Measurements from ENCODE around the gene ASCC3.
A peak's percentile ranks its signal among the peaks of the same experiment; 100 is the strongest.

ASCC3 gene

DNA sequence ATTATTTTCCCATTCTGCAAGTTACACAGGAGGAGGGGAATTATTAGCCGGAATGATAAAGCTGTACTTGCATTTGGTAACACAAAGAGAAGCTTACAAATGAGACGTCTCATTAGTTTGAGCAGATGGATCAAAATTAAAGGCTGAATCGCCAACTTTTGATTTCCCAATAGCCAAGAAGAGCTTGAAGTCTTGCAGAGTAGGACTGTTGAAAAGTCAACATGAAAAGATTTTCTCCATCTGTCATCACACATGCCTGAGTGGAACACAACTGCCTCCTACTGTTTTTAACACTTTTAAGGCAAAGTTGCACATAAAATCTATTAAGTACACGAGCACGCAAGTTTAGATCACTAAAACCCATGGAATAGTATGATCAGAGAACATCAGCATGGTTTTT, 176.2 kb downstream of the ASCC3 start:
- no peak for DNase-seq
- TF ChIP-seq GATA1 (IDR thresholded peaks at IDR 0.05; ENCODE audit: low read depth, low read length) (no peak), POLR2A (IDR thresholded peaks at IDR 0.05; ENCODE audit: low read length) (no peak)

DNA sequence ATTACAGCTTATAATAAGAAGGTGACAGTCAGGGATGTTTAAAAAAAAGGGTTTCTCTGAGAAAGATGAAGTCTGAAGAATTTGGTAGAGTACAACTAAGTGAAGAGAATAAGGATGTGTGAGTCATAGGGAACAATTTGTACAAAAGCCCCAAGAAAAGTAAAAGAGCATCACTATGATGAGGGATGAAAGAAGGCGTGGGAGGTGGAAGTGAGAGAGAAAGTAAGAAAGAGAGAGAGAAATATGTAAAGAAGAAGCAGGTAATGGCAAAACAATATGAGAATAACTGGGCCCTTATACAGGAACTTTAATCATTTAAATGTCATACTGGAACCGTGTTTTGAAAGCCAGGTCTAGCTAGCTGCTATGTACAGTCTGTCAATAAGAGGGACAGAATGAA, 179.4 kb downstream of the ASCC3 start:
- DNase-seq: no peak
- TF ChIP-seq POLR2A (IDR thresholded peaks at IDR 0.05; ENCODE audit: low read length) (no peak), GATA1 (IDR thresholded peaks at IDR 0.05; ENCODE audit: low read depth, low read length) (no peak)

DNA sequence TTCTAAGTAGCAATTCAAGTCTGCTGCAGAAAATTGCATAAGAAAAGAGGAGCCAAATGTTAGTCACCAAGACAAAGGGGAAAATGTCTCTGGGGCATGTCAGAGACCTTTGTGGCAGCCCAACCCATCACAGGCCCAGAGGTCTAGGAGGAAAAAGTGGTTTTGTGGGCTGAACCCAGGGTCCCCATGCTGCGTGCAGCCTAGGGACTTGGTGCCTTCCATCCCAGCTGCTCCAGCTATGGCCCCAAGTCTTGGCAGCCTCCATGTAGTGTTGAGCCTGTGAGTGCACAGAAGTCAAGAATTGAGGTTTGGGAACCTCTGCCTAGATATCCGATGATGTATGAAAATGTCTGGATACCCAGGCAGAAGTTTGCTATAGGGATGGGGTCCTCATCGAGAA, 181.1 kb downstream of the ASCC3 start:
- DNase-seq: no peak
- TF ChIP-seq GATA1 (IDR thresholded peaks at IDR 0.05; ENCODE audit: low read depth, low read length) (no peak), POLR2A (IDR thresholded peaks at IDR 0.05; ENCODE audit: low read length) (no peak)

DNA sequence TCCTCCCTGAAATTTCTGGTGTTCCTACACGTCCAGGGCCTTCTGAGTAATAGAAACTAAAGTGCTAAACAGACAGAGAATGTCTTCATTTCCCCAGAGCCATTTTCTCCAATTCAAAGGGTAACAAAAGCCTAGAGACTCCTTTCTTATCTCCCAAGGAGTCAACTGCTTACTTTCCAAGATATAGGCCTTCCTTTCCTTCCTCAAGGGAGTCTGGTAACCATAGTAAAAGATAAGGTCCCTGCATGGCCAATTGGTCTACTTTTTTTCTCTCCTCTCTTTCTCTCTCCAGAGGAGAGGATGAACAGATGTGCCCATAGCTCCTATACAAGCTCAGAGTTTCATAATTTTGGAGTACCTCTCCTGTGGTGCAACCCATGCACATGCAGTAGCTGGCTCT, 185.7 kb downstream of the ASCC3 start:
- TF ChIP-seq GATA1 (IDR thresholded peaks at IDR 0.05; ENCODE audit: low read depth, low read length) (no peak), POLR2A (IDR thresholded peaks at IDR 0.05; ENCODE audit: low read length) (no peak)
- DNase-seq: peak; percentile 23 to 56

DNA sequence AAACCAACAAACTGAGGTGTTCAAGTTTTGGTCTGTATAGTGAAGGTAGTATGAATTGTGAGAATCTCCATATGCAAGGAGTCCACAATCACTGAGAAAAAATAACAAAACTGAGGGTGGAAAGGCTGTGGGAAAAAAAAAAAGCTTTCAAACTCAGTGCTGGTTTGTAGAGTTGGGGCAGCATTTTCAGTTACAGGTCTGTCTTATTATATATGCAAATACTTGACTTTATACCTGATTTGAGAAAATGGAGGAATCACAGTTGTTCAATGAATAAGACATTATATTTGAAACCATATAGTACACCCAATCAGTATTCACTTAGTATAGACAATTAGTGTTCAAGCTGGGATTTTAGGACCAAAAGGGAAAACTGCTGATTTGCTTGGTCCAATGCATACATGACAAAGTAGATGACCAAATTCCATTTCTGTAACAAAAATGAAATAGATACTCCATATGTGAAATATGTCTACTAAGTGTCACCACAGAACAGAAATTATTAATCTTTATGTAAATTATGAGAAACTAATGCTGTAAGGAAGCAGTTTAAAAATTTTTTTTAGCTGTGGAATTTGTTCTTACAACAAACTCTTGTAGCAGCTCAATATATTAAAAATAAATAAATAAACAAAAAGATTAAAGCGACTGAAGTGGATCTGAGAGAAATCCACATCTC, 187.7 kb downstream of the ASCC3 start:
- no peak for DNase-seq
- TF ChIP-seq GATA1 (IDR thresholded peaks at IDR 0.05; ENCODE audit: low read depth, low read length) (no peak), POLR2A (IDR thresholded peaks at IDR 0.05; ENCODE audit: low read length) (no peak)

DNA sequence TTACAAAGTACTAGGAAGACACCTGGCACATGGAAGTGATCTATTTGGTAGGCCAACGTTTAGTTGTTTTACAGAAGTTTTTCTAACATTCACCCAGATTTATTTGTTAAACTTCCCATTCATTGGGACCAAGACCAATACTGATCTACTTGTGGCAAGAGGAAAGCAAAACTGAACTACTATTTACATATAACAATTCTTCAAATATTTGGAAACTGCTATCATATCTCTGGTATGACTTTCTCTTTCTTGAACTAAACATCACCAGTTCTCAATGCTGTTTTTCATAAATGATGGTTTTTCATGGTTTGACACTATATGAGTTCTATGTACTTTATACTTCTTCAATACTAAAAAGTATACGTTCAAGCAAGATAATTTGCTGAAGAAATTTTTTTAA, 189.2 kb downstream of the ASCC3 start:
- DNase-seq: no peak
- TF ChIP-seq POLR2A (IDR thresholded peaks at IDR 0.05; ENCODE audit: low read length): no peak
- TF ChIP-seq GATA1 (IDR thresholded peaks at IDR 0.05; ENCODE audit: low read depth, low read length): no peak

DNA sequence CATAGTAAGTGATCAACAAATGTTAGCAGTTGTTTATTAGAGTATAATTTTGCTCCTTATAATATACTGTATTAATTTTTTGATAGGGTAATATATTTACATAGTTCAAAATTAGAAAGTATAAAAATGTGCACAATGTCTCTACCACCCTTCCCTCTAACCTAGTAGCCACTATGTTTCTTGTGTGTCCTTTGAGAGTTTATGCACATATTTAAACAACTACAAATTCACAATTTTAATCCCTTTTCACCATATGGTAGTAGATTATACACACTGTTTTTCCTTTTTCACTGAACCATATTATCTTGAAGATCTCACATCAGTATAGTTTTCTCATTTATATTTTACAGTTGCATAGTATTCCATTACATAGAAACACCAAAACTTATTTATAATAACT, 194.9 kb downstream of the ASCC3 start:
- TF ChIP-seq GATA1 (IDR thresholded peaks at IDR 0.05; ENCODE audit: low read depth, low read length) (no peak), POLR2A (IDR thresholded peaks at IDR 0.05; ENCODE audit: low read length) (no peak)
- no peak for DNase-seq

DNA sequence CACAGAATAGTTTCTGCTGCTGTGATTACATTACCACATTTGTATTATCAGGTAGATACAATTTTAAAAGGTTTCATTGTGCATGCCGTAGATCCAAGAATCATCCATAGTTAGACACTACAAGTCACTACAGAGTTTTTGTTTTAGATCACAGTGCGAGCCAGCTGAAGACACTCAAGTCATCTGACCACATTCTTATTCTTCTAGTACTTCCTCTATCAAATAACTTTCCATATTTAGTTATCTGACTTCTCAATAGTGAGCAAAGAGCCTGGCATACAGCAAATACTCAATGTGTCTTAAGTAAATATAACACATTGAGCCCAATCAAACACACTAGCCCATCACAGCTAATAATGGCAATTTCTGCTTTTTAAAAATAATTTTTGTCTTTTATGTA, 195.4 kb downstream of the ASCC3 start:
- DNase-seq: no peak
- no peak for TF ChIP-seq POLR2A (IDR thresholded peaks at IDR 0.05; ENCODE audit: low read length)
- no peak for TF ChIP-seq GATA1 (IDR thresholded peaks at IDR 0.05; ENCODE audit: low read depth, low read length)

DNA sequence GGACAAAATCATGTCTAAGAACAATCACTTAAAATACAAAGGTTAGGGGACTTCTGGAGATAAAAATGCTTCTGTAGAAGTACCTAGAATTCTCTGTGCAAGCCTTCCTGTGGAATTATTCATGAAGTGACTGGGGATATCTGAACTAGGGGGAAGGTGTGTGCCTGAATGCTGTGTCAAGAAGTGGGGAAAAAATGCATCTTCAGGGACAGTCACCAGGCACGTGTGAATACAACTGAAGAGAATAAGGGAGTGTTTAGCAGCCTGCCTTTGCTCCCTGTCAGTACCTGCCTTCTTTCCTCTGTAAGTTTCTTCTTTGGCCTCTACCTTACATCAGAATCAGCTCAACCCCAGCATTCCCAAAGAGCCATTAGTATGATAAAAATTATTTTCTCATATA, 201.0 kb downstream of the ASCC3 start:
- TF ChIP-seq POLR2A (IDR thresholded peaks at IDR 0.05; ENCODE audit: low read length) (no peak), GATA1 (IDR thresholded peaks at IDR 0.05; ENCODE audit: low read depth, low read length) (no peak)
- DNase-seq: no peak

DNA sequence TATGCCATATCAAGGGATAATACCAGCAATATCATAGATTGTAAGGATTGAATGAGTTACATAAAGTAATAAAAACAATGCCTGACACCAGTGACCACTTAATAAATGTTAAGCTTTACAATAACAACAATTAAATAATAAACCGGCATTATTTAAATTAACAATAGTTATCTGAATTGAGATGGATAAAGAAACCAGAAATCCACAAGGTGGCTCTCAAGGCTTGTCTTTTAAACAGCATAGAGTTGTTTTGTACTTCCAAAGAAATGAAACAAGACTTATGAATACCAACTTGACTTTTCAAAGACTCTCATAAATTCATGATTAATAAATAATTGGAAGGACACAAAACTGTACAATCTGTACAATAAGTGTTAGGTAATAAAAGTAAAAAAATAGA, 203.1 kb downstream of the ASCC3 start:
- TF ChIP-seq GATA1 (IDR thresholded peaks at IDR 0.05; ENCODE audit: low read depth, low read length): no peak
- TF ChIP-seq POLR2A (IDR thresholded peaks at IDR 0.05; ENCODE audit: low read length): no peak
- peak; percentile 16 to 48 for DNase-seq

DNA sequence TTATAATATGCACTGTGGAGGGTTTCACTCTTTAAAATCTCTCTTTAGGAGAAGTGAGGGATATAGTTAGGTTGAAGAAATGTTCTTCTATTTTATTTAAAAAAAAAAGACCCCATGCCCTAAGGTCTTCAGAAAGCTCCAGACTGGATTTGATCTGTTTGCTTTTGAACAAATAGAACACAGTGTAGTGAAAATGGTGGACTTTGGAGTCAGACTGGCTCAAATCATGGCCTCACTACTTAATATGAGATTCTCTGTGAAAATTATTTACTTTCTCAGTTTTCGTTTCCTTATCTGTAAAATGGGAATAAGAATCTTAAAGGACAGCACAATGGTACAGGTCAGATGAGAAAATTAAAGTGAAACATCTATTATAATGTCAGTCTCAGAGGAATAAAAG, 203.9 kb downstream of the ASCC3 start:
- TF ChIP-seq GATA1 (IDR thresholded peaks at IDR 0.05; ENCODE audit: low read depth, low read length): no peak
- TF ChIP-seq POLR2A (IDR thresholded peaks at IDR 0.05; ENCODE audit: low read length): no peak
- DNase-seq: no peak

DNA sequence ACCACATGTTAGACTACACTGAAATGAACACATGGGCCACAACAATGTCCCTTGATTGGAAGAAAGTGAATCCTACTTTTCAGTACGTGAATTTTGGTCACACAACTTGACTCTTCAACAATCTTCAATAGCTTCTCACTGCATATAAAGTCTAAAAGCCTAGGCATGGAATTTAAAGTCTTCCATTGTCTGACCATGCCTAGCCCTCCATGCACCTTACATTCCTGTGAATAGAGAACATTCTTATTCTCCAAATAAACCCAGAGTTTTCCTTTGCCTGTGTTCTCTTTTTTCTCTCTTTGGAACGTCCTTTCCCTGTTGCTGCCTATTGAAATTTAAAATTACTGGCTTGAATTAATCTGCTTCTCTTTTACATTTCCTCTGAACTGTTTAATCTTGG, 207.5 kb downstream of the ASCC3 start:
- no peak for DNase-seq
- TF ChIP-seq GATA1 (IDR thresholded peaks at IDR 0.05; ENCODE audit: low read depth, low read length): no peak
- no peak for TF ChIP-seq POLR2A (IDR thresholded peaks at IDR 0.05; ENCODE audit: low read length)

DNA sequence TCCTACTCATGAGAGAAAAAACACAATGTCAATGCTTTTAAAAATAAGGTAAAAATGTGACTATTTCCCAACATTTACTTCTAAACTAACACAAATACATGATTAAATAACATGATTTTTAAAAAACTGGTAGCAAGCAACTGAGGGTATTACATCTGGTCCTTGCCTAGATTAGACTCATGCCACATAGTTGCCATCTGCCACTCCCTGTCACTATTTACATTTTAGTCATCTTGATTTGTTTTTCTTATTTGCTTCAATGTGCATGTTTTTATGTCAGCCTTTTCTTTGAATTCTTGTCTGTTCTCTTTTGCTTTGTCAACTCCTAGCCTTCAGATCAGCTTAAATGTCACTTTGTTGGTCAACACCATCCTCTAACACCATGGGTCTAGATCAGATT, 209.4 kb downstream of the ASCC3 start:
- DNase-seq: no peak
- TF ChIP-seq GATA1 (IDR thresholded peaks at IDR 0.05; ENCODE audit: low read depth, low read length): no peak
- no peak for TF ChIP-seq POLR2A (IDR thresholded peaks at IDR 0.05; ENCODE audit: low read length)

DNA sequence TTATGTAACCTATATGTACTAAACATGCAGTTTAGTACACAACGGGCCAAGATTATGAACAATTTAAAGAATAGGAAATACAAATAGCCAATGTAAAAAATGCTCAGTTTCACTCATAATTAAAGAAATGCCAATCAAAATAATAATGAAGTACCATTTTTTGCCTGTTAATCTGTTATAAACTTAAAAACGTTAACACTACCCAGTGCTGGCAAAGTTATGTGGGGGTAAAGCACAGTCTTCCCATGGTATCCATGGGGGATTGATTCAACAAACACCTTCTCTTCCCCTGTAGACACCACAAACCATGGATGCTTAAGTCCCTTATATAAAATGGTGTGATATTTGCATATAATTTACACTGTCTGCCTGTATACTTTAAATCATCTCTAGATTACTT, 211.1 kb downstream of the ASCC3 start:
- TF ChIP-seq POLR2A (IDR thresholded peaks at IDR 0.05; ENCODE audit: low read length) (no peak), GATA1 (IDR thresholded peaks at IDR 0.05; ENCODE audit: low read depth, low read length) (no peak)
- DNase-seq: no peak

DNA sequence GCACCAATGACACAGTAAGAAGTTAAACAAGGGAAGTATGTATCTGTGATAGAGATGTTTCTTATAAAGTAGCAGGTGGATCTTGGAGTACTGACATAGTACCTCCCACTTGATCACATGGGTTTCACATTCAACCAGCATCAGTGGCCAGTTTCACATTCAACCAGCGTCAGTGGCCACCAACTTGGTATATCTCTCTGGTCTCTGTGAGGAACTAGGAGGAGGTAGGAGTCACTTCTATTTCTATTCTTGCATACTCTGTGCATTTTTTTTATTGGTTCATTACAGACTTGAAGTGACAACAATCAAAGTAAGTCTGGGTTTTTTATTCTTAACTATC, 216.1 kb downstream of the ASCC3 start:
- no peak for TF ChIP-seq POLR2A (IDR thresholded peaks at IDR 0.05; ENCODE audit: low read length)
- no peak for TF ChIP-seq GATA1 (IDR thresholded peaks at IDR 0.05; ENCODE audit: low read depth, low read length)
- no peak for DNase-seq

Measured in erythroblast (primary cell).